K562 (cell line): ENCODE measurements around the gene CEACAM7. TPM values are rescaled to one million over a fixed set of nuclear protein-coding genes. Genes with fewer than 3 reads are reported as not detected.

Experiments used
- ATAC-seq: fragments of 200-7000 bp; cut with Tn5 transposase; 3 replicates; pipeline ENCODE4 v1.9.1; 2020; ENCODE audit warnings: moderate library complexity
- BruUV-seq: library from RNA; stranded (reverse); fragments of 400-500 nt; replicated peaks from 2 replicates; lab custom pipeline; 2021; lab: Mats Ljungman, UMichigan
- CTCF ChIA-PET: fragments of 300-600 bp; formaldehyde crosslinking; extraction: SDS; loops from one replicate; lab custom pipeline; 2021; ENCODE audit warnings: low intra/inter-chr PET ratio; lab: Yijun Ruan, JAX
- POLR2A ChIA-PET: fragments of 300-600, 350-650 bp; sonication (Branson Sonifier 250); formaldehyde crosslinking; extraction: SDS; loops from one replicate; lab custom pipeline; 2021; ENCODE audit warnings: antibody characterized with exemption, inconsistent platforms; lab: Yijun Ruan, JAX
- DNase-seq, 4 experiments: peaks; one replicate each; pipeline versions ENCODE4 v3.0.0 to v3.0.0-alpha.2; 2011 to 2018; ENCODE audit warnings: low spot score in 3 of 4, mixed read lengths in 3 of 4; ENCODE audit errors: extremely low read depth in 1 of 4
- FAIRE-seq: peaks from 2 replicates; lab custom pipeline; 2011; peaks lifted over from hg19 to GRCh38; lab: Jason Lieb, UNC
- H2AFZ ChIP-seq: 2 replicates; pipeline ENCODE4 v1.6.0; 2011; ENCODE audit warnings: low read depth, low read length, control low read depth, inconsistent platforms
- H3K27ac ChIP-seq: fragments of 200-600 bp; 3 replicates; pipeline ENCODE4 v1.8.0; 2011; ENCODE audit warnings: low read depth, mild to moderate bottlenecking, control low read depth, inconsistent platforms, low read length, moderate library complexity, mixed read lengths; ENCODE audit errors: extremely low read depth
- H3K27me3 ChIP-seq, 2 experiments: fragments of 300-600 bp in 1 of 2; 2 replicates in 1 of 2; 3 replicates in 1 of 2; pipeline versions ENCODE4 v1.6.0 to v1.8.0; 2011; ENCODE audit warnings: inconsistent platforms in 2 of 2, low read length in 2 of 2, mild to moderate bottlenecking in 1 of 2, mixed read lengths in 1 of 2, moderate library complexity in 1 of 2; ENCODE audit not compliant: control insufficient read depth in 2 of 2, insufficient read depth in 2 of 2
- H3K36me3 ChIP-seq: fragments of 300-600 bp; 3 replicates; pipeline ENCODE4 v1.8.0; 2011; ENCODE audit warnings: mild to moderate bottlenecking, low read length, inconsistent platforms; ENCODE audit not compliant: control insufficient read depth, insufficient read depth
- H3K4me1 ChIP-seq, 2 experiments: fragments of 200-600 bp in 1 of 2; replicated peaks in 1 of 2; 2 replicates in 1 of 2; 3 replicates in 1 of 2; pipeline versions ENCODE4 v1.5.1 to v1.8.0; 2011; ENCODE audit warnings: inconsistent platforms in 2 of 2, low read length in 2 of 2, mild to moderate bottlenecking in 1 of 2, mixed read lengths in 1 of 2, moderate library complexity in 1 of 2; ENCODE audit not compliant: control insufficient read depth in 2 of 2, insufficient read depth in 2 of 2
- H3K4me2 ChIP-seq: 2 replicates; pipeline ENCODE4 v1.6.1; 2011; ENCODE audit warnings: low read length, control low read depth, inconsistent platforms, mixed read lengths; ENCODE audit not compliant: insufficient read depth
- H3K4me3 ChIP-seq: fragments of 200-600 bp; sonication (generic), shearing (Covaris generic); 2 replicates; pipeline ENCODE4 v1.5.1; 2016; ENCODE audit warnings: control low read depth, inconsistent platforms
- H3K79me2 ChIP-seq: fragments of 200-600 bp; 3 replicates; pipeline ENCODE4 v1.8.0; 2011; ENCODE audit warnings: low read length, inconsistent platforms; ENCODE audit not compliant: control insufficient read depth, insufficient read depth
- H3K9ac ChIP-seq, 2 experiments: 2 replicates each; pipeline versions ENCODE4 v1.6.0 to v1.6.1; 2011; ENCODE audit warnings: low read depth in 2 of 2, low read length in 2 of 2, control low read depth in 1 of 2, inconsistent platforms in 1 of 2, mild to moderate bottlenecking in 1 of 2, mixed read lengths in 1 of 2; ENCODE audit not compliant: insufficient read depth in 1 of 2
- H3K9me1 ChIP-seq: one replicate; pipeline ENCODE4 v1.6.0; 2011; ENCODE audit warnings: inconsistent platforms, mild to moderate bottlenecking, low read length, moderate library complexity; ENCODE audit not compliant: control insufficient read depth, insufficient read depth
- H3K9me3 ChIP-seq: replicated peaks from 2 replicates; pipeline ENCODE4 v1.5.1; 2011; ENCODE audit warnings: low read depth, low read length, inconsistent platforms; ENCODE audit not compliant: control insufficient read depth, insufficient read depth
- H4K20me1 ChIP-seq: replicated peaks from 2 replicates; pipeline ENCODE4 v1.6.1; 2011; ENCODE audit warnings: low read length, inconsistent platforms, mixed read lengths; ENCODE audit not compliant: control insufficient read depth, insufficient read depth
- HMBOX1 ChIP-seq: sonication (generic); IDR thresholded peaks from 2 replicates; pipeline ENCODE4 v1.6.1; 2016
- NCOA6 ChIP-seq: fragments of 450-650 bp; IDR thresholded peaks from 2 replicates; pipeline ENCODE4 v1.6.1; 2017; ENCODE audit warnings: mild to moderate bottlenecking
- STAT5B ChIP-seq: fragments of 250-450 bp; sonication (Bioruptor Pico); IDR thresholded peaks from 2 replicates; pipeline ENCODE4 v1.8.0; 2021; ENCODE audit warnings: mild to moderate bottlenecking, inconsistent platforms
- ZBTB8A ChIP-seq: fragments of 450-650 bp; IDR thresholded peaks from 2 replicates; pipeline ENCODE4 v1.6.1; 2018; ENCODE audit warnings: mild to moderate bottlenecking, moderate library complexity; ENCODE audit not compliant: partially characterized antibody
- ZNF384 ChIP-seq: IDR thresholded peaks from 2 replicates; pipeline ENCODE4 v1.6.1; 2012; ENCODE audit warnings: low read depth, low read length, improper control_type of control experiment
- ZNF507 ChIP-seq: conservative IDR thresholded peaks from 2 replicates; pipeline ENCODE4 v1.6.1; 2017; ENCODE audit warnings: missing genetic modification characterization, missing compliant biosample characterization
- ZNF699 ChIP-seq: fragments of 250-450 bp; sonication (Bioruptor Pico); IDR thresholded peaks from 2 replicates; pipeline ENCODE4 v1.8.0; 2021; ENCODE audit warnings: mild to moderate bottlenecking, moderate library complexity; ENCODE audit not compliant: insufficient replicate concordance
- ZNF764 ChIP-seq: fragments of 250-450 bp; sonication (Bioruptor Pico); IDR thresholded peaks from 2 replicates; pipeline ENCODE4 v1.4.0; 2020; ENCODE audit warnings: low read depth, mild to moderate bottlenecking, moderate library complexity
- WGBS: fragments of 100-300 bp; shearing (Covaris generic); methylation state at CpG from one replicate; pipeline ENCODE4 v1.1.6; 2016; ENCODE audit warnings: low coverage, mixed read lengths; ENCODE audit not compliant: insufficient coverage; ENCODE audit errors: missing lambda C conversion rate; 5-methylcytosine and 5-hydroxymethylcytosine counted together
- in situ Hi-C: fragments of 300-500 bp; cut with MboI; formaldehyde crosslinking; loops from 4 replicates; pipeline ENCODE4 v1.15.0; 2018; ENCODE audit warnings: inconsistent platforms, mixed read lengths
- intact Hi-C: fragments of 100-400 bp; cut with micrococcal nuclease; formaldehyde crosslinking; loops from 2 replicates; pipeline ENCODE4 v1.14.2; 2022
- polyA plus RNA-seq, 8 experiments: library from polyadenylated mRNA; depleted of rRNA in 4 of 8; stranded (reverse) in 5 of 8; unstranded in 3 of 8; fragments of >200 nt; fragmentation: Nextera tagmentation in 2 of 8; fragmentation: Illumina TruSeq in 1 of 8; extraction: Ambion mirVana in 2 of 8; extraction: Trizol in 1 of 8; gene quantifications; 2 replicates each; pipeline versions ENCODE4 v1.2.1 to v1.2.3, GENCODE V29; 2011 to 2014; ENCODE audit warnings: inconsistent platforms in 1 of 8, missing spikeins in 1 of 8
- total RNA-seq, 7 experiments: library from RNA; depleted of rRNA in 6 of 7; stranded (reverse); fragments of >200 nt in 6 of 7; fragmentation: Illumina TruSeq in 2 of 7; extraction: Trizol in 2 of 7; gene quantifications; 2 replicates each; pipeline versions ENCODE4 v1.2.1 to v1.2.3, GENCODE V29; 2011 to 2021; ENCODE audit warnings: low replicate concordance in 1 of 7
- TF ChIP-seq, protein P1 (sequence below): sonication (generic); formaldehyde crosslinking; IDR thresholded peaks from 2 replicates; pipeline ENCODE4 v1.8.0; 2023; ENCODE audit warnings: missing genetic modification reagents, mild to moderate bottlenecking, borderline replicate concordance
- TF ChIP-seq, protein P2 (sequence below): IDR thresholded peaks from 2 replicates; pipeline ENCODE4 v1.6.1; 2012; ENCODE audit warnings: low read depth, low read length, improper control_type of control experiment, borderline replicate concordance

The CEACAM7 gene
- total and polyA plus RNA-seq, 9 of the 15 experiments (the other 6 are each of a cell fraction or from before 2014, with no cell fraction given): not detected

DNA sequence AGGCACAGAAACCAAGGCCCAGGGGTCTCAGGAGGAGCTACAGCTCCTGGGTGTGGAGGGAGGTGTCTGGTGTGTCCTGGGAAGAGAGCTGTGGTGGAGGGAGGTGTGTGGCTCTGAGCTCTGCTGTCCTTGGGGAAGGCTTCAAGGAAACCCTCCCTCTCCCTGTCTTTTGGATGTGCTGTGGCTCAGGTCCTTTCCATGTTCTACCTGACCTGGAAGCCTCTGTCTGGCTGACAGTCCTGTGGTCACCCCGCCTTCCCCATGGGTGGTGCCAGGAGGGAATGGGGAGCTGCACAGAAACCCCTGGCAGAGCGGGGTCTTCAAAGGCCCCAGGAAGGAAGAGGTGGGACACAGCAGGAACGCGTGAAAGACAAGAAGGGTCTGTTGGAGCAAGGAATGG, 617 bp upstream of the CEACAM7 start:
- TF ChIP-seq ZBTB8A (no peak), NCOA6 (no peak), ZNF764 (CRISPR knock-in tag) (no peak), ZNF384 (no peak), ZNF507 (tag) (no peak), HMBOX1 (no peak), STAT5B (no peak), ZNF699 (CRISPR knock-in tag) (no peak)
- TF ChIP-seq, protein P1, sequence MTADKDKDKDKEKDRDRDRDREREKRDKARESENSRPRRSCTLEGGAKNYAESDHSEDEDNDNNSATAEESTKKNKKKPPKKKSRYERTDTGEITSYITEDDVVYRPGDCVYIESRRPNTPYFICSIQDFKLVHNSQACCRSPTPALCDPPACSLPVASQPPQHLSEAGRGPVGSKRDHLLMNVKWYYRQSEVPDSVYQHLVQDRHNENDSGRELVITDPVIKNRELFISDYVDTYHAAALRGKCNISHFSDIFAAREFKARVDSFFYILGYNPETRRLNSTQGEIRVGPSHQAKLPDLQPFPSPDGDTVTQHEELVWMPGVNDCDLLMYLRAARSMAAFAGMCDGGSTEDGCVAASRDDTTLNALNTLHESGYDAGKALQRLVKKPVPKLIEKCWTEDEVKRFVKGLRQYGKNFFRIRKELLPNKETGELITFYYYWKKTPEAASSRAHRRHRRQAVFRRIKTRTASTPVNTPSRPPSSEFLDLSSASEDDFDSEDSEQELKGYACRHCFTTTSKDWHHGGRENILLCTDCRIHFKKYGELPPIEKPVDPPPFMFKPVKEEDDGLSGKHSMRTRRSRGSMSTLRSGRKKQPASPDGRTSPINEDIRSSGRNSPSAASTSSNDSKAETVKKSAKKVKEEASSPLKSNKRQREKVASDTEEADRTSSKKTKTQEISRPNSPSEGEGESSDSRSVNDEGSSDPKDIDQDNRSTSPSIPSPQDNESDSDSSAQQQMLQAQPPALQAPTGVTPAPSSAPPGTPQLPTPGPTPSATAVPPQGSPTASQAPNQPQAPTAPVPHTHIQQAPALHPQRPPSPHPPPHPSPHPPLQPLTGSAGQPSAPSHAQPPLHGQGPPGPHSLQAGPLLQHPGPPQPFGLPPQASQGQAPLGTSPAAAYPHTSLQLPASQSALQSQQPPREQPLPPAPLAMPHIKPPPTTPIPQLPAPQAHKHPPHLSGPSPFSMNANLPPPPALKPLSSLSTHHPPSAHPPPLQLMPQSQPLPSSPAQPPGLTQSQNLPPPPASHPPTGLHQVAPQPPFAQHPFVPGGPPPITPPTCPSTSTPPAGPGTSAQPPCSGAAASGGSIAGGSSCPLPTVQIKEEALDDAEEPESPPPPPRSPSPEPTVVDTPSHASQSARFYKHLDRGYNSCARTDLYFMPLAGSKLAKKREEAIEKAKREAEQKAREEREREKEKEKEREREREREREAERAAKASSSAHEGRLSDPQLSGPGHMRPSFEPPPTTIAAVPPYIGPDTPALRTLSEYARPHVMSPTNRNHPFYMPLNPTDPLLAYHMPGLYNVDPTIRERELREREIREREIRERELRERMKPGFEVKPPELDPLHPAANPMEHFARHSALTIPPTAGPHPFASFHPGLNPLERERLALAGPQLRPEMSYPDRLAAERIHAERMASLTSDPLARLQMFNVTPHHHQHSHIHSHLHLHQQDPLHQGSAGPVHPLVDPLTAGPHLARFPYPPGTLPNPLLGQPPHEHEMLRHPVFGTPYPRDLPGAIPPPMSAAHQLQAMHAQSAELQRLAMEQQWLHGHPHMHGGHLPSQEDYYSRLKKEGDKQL (CRISPR knock-in tag): no peak
- TF ChIP-seq, protein P2, sequence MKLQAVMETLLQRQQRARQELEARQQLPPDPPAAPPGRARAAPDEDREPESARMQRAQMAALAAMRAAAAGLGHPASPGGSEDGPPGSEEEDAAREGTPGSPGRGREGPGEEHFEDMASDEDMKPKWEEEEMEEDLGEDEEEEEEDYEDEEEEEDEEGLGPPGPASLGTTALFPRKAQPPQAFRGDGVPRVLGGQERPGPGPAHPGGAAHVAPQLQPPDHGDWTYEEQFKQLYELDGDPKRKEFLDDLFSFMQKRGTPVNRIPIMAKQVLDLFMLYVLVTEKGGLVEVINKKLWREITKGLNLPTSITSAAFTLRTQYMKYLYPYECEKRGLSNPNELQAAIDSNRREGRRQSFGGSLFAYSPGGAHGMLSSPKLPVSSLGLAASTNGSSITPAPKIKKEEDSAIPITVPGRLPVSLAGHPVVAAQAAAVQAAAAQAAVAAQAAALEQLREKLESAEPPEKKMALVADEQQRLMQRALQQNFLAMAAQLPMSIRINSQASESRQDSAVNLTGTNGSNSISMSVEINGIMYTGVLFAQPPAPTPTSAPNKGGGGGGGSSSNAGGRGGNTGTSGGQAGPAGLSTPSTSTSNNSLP: no peak
- no peak for ATAC-seq
- Histone ChIP-seq H3K79me2 (no peaks in the 10 kb centered on the region), H3K27me3 (no peaks in the 10 kb centered on the region; a peak in 1 of 5 replicates), H3K9me1 (no peaks in the 10 kb centered on the region), H3K4me1 (no peaks in the 10 kb centered on the region; a peak in 1 of 5 replicates), H3K9ac (no peak overlapping the region), H3K4me2 (no peak overlapping the region), H3K9me3 (no peaks in the 10 kb centered on the region), H4K20me1 (no peaks in the 10 kb centered on the region), H3K36me3 (no peaks in the 10 kb centered on the region), H3K4me3 (no peak overlapping the region), H2AFZ (no peak overlapping the region), H3K27ac (no peak overlapping the region)
- ChIA-PET POLR2A (interaction anchor here (0.6 kb wide), 1 partner anchor 76 kb away, joined by 3 read pairs; no protein-coding TSS in a partner anchor), CTCF (no interaction called here)
- FAIRE-seq: no peak
- DNase-seq: no peak
- intact Hi-C loops: no loop called here
- in situ Hi-C loops: no loop called here
- WGBS: 0% methylated on average over 4 of the region's 4 CpGs
- no TSS peak for BruUV-seq
